H9 (cell line): ENCODE results near the gene SCRN3. TPM values are rescaled to one million over a fixed set of nuclear protein-coding genes. Genes with fewer than 3 reads are reported as not detected.
A peak's percentile ranks its signal among the peaks of the same experiment; 100 is the strongest.

Experiments
- DNase-seq: peaks from one replicate; pipeline ENCODE4 v3.0.0-alpha.2; 2017
- H2AFZ ChIP-seq: one replicate; pipeline ENCODE4 v1.6.1; 2013; ENCODE audit warnings: mild to moderate bottlenecking, low read length, control low read depth, moderate library complexity
- H2AK5ac ChIP-seq: 2 replicates; pipeline ENCODE4 v1.6.1; 2013; ENCODE audit warnings: low read length, control low read depth, mixed read lengths; ENCODE audit not compliant: insufficient read length
- H2BK120ac ChIP-seq: one replicate; pipeline ENCODE4 v1.6.1; 2013; ENCODE audit warnings: low read depth, mild to moderate bottlenecking, low read length, control low read depth, inconsistent platforms; ENCODE audit not compliant: poor library complexity, severe bottlenecking
- H2BK12ac ChIP-seq: 2 replicates; pipeline ENCODE4 v1.6.1; 2013; ENCODE audit warnings: low read length, control low read depth, mixed read lengths, low read depth; ENCODE audit not compliant: insufficient read length
- H2BK15ac ChIP-seq: 2 replicates; pipeline ENCODE4 v1.6.1; 2013; ENCODE audit warnings: low read depth, low read length, control low read depth
- H2BK20ac ChIP-seq: one replicate; pipeline ENCODE4 v1.6.1; 2013; ENCODE audit warnings: low read depth, mild to moderate bottlenecking, low read length, control low read depth, inconsistent platforms; ENCODE audit not compliant: poor library complexity, severe bottlenecking
- H2BK5ac ChIP-seq: 2 replicates; pipeline ENCODE4 v1.6.1; 2013; ENCODE audit warnings: low read length, control low read depth, mixed read lengths; ENCODE audit not compliant: insufficient read length
- H3K14ac ChIP-seq: 2 replicates; pipeline ENCODE4 v1.6.1; 2013; ENCODE audit warnings: low read length, control low read depth; ENCODE audit not compliant: insufficient read depth
- H3K18ac ChIP-seq: 2 replicates; pipeline ENCODE4 v1.6.1; 2013; ENCODE audit warnings: low read depth, mild to moderate bottlenecking, mixed read lengths, low read length, control low read depth; ENCODE audit not compliant: insufficient read length
- H3K23ac ChIP-seq: 2 replicates; pipeline ENCODE4 v1.6.1; 2013; ENCODE audit warnings: low read length, control low read depth, mixed read lengths, low read depth; ENCODE audit not compliant: insufficient read length
- H3K23me2 ChIP-seq: 2 replicates; pipeline ENCODE4 v1.6.1; 2013; ENCODE audit warnings: low read depth, mild to moderate bottlenecking, mixed read lengths, low read length, control low read depth; ENCODE audit not compliant: insufficient read length, poor library complexity, severe bottlenecking
- H3K27ac ChIP-seq: 2 replicates; pipeline ENCODE4 v1.5.1; 2013; ENCODE audit warnings: low read length, control low read depth, mixed read lengths, low read depth; ENCODE audit not compliant: insufficient read length
- H3K27me3 ChIP-seq: 2 replicates; pipeline ENCODE4 v1.6.1; 2013; ENCODE audit warnings: low read length, control low read depth, inconsistent platforms; ENCODE audit not compliant: insufficient read depth
- H3K4ac ChIP-seq: 2 replicates; pipeline ENCODE4 v1.6.1; 2013; ENCODE audit warnings: low read depth, mild to moderate bottlenecking, control low read depth, inconsistent platforms, low read length, moderate library complexity
- H3K4me1 ChIP-seq: 2 replicates; pipeline ENCODE4 v1.6.1; 2013; ENCODE audit warnings: low read length, control low read depth, inconsistent platforms; ENCODE audit not compliant: insufficient read depth
- H3K4me2 ChIP-seq: 2 replicates; pipeline ENCODE4 v1.6.1; 2013; ENCODE audit warnings: low read length, control low read depth, mixed read lengths; ENCODE audit not compliant: insufficient read length, insufficient read depth
- H3K56ac ChIP-seq: 2 replicates; pipeline ENCODE4 v1.6.1; 2013; ENCODE audit warnings: low read depth, mild to moderate bottlenecking, mixed read lengths, low read length, control low read depth; ENCODE audit not compliant: insufficient read length
- H3K79me1 ChIP-seq: 2 replicates; pipeline ENCODE4 v1.6.1; 2013; ENCODE audit warnings: low read depth, mild to moderate bottlenecking, moderate library complexity, low read length, control low read depth, inconsistent platforms; ENCODE audit not compliant: insufficient read depth, poor library complexity, severe bottlenecking
- H3K79me2 ChIP-seq: 2 replicates; pipeline ENCODE4 v1.6.1; 2013; ENCODE audit warnings: low read length, control low read depth, inconsistent platforms; ENCODE audit not compliant: insufficient read depth
- H3K9ac ChIP-seq: 2 replicates; pipeline ENCODE4 v1.6.1; 2013; ENCODE audit warnings: low read length, control low read depth, mixed read lengths; ENCODE audit not compliant: insufficient read length; ENCODE audit errors: extremely low read depth
- H3K9me3 ChIP-seq: one replicate; pipeline ENCODE4 v1.6.1; 2013; ENCODE audit warnings: low read depth, low read length, inconsistent platforms; ENCODE audit not compliant: control insufficient read depth
- H3T11ph ChIP-seq: one replicate; pipeline ENCODE4 v1.6.1; 2013; ENCODE audit warnings: mild to moderate bottlenecking, low read length, control low read depth, inconsistent platforms
- H4K20me1 ChIP-seq: one replicate; pipeline ENCODE4 v1.6.1; 2013; ENCODE audit not compliant: control insufficient read depth, insufficient read length, insufficient read depth
- H4K5ac ChIP-seq: 2 replicates; pipeline ENCODE4 v1.6.1; 2013; ENCODE audit warnings: low read depth, mild to moderate bottlenecking, mixed read lengths, low read length, control low read depth; ENCODE audit not compliant: insufficient read length
- H4K8ac ChIP-seq: replicated peaks from 2 replicates; pipeline ENCODE4 v1.6.1; 2013; ENCODE audit warnings: low read length, control low read depth, mixed read lengths, low read depth; ENCODE audit not compliant: insufficient read length
- H4K91ac ChIP-seq: 2 replicates; pipeline ENCODE4 v1.6.1; 2013; ENCODE audit warnings: low read depth, mild to moderate bottlenecking, moderate library complexity, mixed read lengths, low read length, control low read depth; ENCODE audit not compliant: insufficient read length
- H3K27ac Mint-ChIP-seq, 3 experiments: 2 replicates in 2 of 3; 3 replicates in 1 of 3; pipeline ENCODE4 v1.8.0; 2020 to 2021; ENCODE audit warnings: mixed read lengths in 3 of 3, mild to moderate bottlenecking in 1 of 3, moderate library complexity in 1 of 3
- H3K27me3 Mint-ChIP-seq: 2 replicates; pipeline ENCODE4 v1.8.0; 2021; ENCODE audit warnings: low read depth, mild to moderate bottlenecking, moderate library complexity, mixed read lengths
- H3K36me3 Mint-ChIP-seq, 3 experiments: 2 replicates in 2 of 3; 3 replicates in 1 of 3; pipeline ENCODE4 v1.8.0; 2020 to 2021; ENCODE audit warnings: low read depth in 3 of 3, mixed read lengths in 3 of 3; ENCODE audit not compliant: insufficient read depth in 1 of 3
- H3K4me1 Mint-ChIP-seq, 2 experiments: 2 replicates each; pipeline ENCODE4 v1.8.0; 2020; ENCODE audit warnings: mixed read lengths in 2 of 2
- H3K4me3 Mint-ChIP-seq, 2 experiments: 2 replicates in 1 of 2; 3 replicates in 1 of 2; pipeline ENCODE4 v1.8.0; 2020 to 2021; ENCODE audit warnings: mild to moderate bottlenecking in 2 of 2, mixed read lengths in 2 of 2, moderate library complexity in 1 of 2
- H3K9me3 Mint-ChIP-seq, 2 experiments: 2 replicates in 1 of 2; 3 replicates in 1 of 2; pipeline ENCODE4 v1.8.0; 2020; ENCODE audit warnings: mild to moderate bottlenecking in 2 of 2, mixed read lengths in 2 of 2, moderate library complexity in 1 of 2
- WGBS: extraction: QIAGEN DNeasy Blood & Tissue Kit; methylation state at CpG from one replicate; pipeline ENCODE4 v1.1.7; 2013; ENCODE audit warnings: missing lambda C conversion rate, low lambda C conversion rate, mixed read lengths; ENCODE audit not compliant: insufficient read length; ENCODE audit errors: extremely low coverage; 5-methylcytosine and 5-hydroxymethylcytosine counted together
- total RNA-seq: library from RNA; stranded (reverse); gene quantifications from 2 replicates; pipeline ENCODE4 v1.2.1, GENCODE V29; 2021
- TF ChIP-seq, protein P1 (sequence below): fragments of 200-600 bp; sonication (generic); conservative IDR thresholded peaks from 3 replicates; pipeline ENCODE4 v1.8.0; 2021; ENCODE audit warnings: antibody characterized with exemption, mild to moderate bottlenecking

SCRN3 gene
- total RNA-seq, 1 experiment from 2014 or later, result 8.7 TPM

DNA sequence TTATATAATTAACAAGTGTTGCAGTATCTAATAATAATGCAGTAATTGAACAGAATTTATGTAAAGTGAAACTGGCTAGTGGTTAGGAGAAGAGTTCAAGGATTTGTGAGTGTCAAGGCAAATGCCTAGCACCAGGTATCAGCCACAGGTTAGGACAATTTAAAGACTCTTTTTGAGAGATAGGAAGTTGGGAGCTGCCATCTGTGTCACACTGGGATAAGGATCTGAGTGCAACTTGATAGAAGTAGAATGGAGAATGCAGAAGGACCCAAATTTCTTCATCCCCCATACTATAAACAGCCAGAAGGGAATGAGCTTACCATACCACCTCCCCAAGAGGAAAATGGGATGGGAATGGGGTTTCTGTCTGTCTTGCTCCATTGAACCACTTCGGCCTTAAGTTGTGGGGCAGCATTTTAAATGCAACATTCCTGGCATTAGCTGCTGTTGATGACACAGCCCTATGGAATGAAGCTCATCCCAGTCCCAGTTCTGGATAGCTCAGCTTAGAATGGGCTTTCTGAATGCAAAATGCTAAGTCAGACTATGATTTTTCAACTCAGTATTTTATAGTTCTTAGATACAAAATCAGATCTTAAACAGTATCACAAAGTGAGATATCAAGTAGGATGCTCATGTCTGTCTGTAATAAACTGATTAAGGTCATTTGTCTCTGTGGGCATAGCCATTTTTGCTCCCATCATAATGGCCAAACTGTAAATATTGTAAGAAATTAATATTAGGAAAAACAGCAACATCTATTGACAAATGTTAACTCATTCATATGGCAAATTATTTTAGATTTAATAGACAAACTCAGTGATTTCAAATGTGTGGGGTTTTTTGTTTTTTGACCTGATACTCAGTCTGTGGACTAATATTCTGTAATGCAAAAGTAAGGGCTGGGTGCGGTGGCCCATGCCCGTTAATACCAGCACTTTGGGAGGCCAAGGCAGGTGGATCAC lies 47.3 kb downstream of the SCRN3 start:
- TF ChIP-seq, protein P1, sequence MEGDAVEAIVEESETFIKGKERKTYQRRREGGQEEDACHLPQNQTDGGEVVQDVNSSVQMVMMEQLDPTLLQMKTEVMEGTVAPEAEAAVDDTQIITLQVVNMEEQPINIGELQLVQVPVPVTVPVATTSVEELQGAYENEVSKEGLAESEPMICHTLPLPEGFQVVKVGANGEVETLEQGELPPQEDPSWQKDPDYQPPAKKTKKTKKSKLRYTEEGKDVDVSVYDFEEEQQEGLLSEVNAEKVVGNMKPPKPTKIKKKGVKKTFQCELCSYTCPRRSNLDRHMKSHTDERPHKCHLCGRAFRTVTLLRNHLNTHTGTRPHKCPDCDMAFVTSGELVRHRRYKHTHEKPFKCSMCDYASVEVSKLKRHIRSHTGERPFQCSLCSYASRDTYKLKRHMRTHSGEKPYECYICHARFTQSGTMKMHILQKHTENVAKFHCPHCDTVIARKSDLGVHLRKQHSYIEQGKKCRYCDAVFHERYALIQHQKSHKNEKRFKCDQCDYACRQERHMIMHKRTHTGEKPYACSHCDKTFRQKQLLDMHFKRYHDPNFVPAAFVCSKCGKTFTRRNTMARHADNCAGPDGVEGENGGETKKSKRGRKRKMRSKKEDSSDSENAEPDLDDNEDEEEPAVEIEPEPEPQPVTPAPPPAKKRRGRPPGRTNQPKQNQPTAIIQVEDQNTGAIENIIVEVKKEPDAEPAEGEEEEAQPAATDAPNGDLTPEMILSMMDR, result no peak
- no peak overlapping the region for H3K4me3 Mint-ChIP-seq

More for the DNA sequence above, 47.3 kb downstream of the SCRN3 start:
- H3K14ac ChIP-seq, result no peak overlapping the region
- H4K20me1 ChIP-seq, result no peaks in the 10 kb centered on the region
- DNase-seq, result no peak
- no peak overlapping the region for H4K91ac ChIP-seq
- no peak overlapping the region for H3K18ac ChIP-seq
- no peak overlapping the region for H2BK120ac ChIP-seq
- no peak overlapping the region for H2BK5ac ChIP-seq
- no peak overlapping the region for H2AK5ac ChIP-seq
- no peak overlapping the region for H2BK15ac ChIP-seq
- H3K79me1 ChIP-seq, result no peaks in the 10 kb centered on the region
- peaks cover 0 to 2% of the 10 kb centered on the region in 2 experiments; a peak in 1 of 5 replicates for H3K9me3 Mint-ChIP-seq
- H3K56ac ChIP-seq, result no peak overlapping the region
- no peaks in the 10 kb centered on the region; the same call in 1 of the 2 replicates for H3K4me1 ChIP-seq
- no peaks in the 10 kb centered on the region for H3K79me2 ChIP-seq
- H3K9ac ChIP-seq, result no peak overlapping the region
- no peak overlapping the region for H3K23ac ChIP-seq
- no peaks in the 10 kb centered on the region for H3K27me3 ChIP-seq
- no peak overlapping the region for H4K5ac ChIP-seq
- no peaks in the 10 kb centered on the region for H3K23me2 ChIP-seq
- H3K36me3 Mint-ChIP-seq, result no peaks in the 10 kb centered on the region
- no peak overlapping the region for H3K4me2 ChIP-seq
- peak overlapping the region in 2 of 3 experiments; percentile 9 to 62; a peak in 4 of 7 replicates for H3K27ac Mint-ChIP-seq
- H3K27me3 Mint-ChIP-seq, result no peaks in the 10 kb centered on the region
- no peak overlapping the region for H4K8ac ChIP-seq
- H2AFZ ChIP-seq, result no peak overlapping the region
- H2BK12ac ChIP-seq, result no peak overlapping the region
- no peaks in the 10 kb centered on the region for H3K9me3 ChIP-seq
- no peak overlapping the region for H2BK20ac ChIP-seq
- peaks cover 14 to 20% of the 10 kb centered on the region in 2 experiments for H3K4me1 Mint-ChIP-seq
- WGBS, result no CpG with 5 or more reads among the region's 3 CpGs
- H3K27ac ChIP-seq, result no peak overlapping the region
- no peak overlapping the region for H3T11ph ChIP-seq
- H3K4ac ChIP-seq, result no peak overlapping the region
